HepG2 (cell line): ENCODE data around the gene HYAL1. TPM values are rescaled to one million over a fixed set of nuclear protein-coding genes. Genes with fewer than 3 reads are reported as not detected.

Experiments
- ARNT2 ChIP-seq: sonication (generic); formaldehyde crosslinking; IDR thresholded peaks from 2 replicates; pipeline ENCODE4 v1.8.0; 2022; ENCODE audit warnings: mild to moderate bottlenecking, low read depth, missing genetic modification reagents, moderate library complexity
- NR2F6 ChIP-seq, 2 experiments: IDR thresholded peaks; 2 replicates each; pipeline ENCODE4 v1.6.1; 2016; ENCODE audit warnings: antibody characterized with exemption in 1 of 2, mild to moderate bottlenecking in 1 of 2
- RCOR2 ChIP-seq: IDR thresholded peaks from 2 replicates; pipeline ENCODE4 v1.6.1; 2016; ENCODE audit warnings: missing biosample characterization, missing genetic modification reagents
- TEAD3 ChIP-seq: optimal IDR thresholded peaks from 2 replicates; pipeline ENCODE3; 2016; ENCODE audit warnings: borderline replicate concordance
- TGIF2 ChIP-seq: IDR thresholded peaks from 2 replicates; pipeline ENCODE4 v1.6.1; 2016; ENCODE audit warnings: control low read depth, missing compliant biosample characterization
- U2AF2 ChIP-seq: fragments of 200-400 bp; formaldehyde crosslinking; IDR thresholded peaks from 2 replicates; pipeline ENCODE4 v1.6.1; 2017; ENCODE audit warnings: low read depth, mild to moderate bottlenecking, low read length
- ZNF224 ChIP-seq: sonication (generic); formaldehyde crosslinking; IDR thresholded peaks from 2 replicates; pipeline ENCODE4 v1.5.0; 2020; ENCODE audit warnings: mild to moderate bottlenecking, missing genetic modification reagents
- ZNF256 ChIP-seq: sonication (generic); formaldehyde crosslinking; conservative IDR thresholded peaks from 2 replicates; pipeline ENCODE4 v1.4.0; 2020; ENCODE audit warnings: missing genetic modification reagents
- ZNF350 ChIP-seq: sonication (generic); formaldehyde crosslinking; IDR thresholded peaks from 2 replicates; pipeline ENCODE4 v1.4.0; 2020; ENCODE audit warnings: mild to moderate bottlenecking, low read depth, missing genetic modification reagents, borderline replicate concordance
- ZNF629 ChIP-seq: sonication (generic); formaldehyde crosslinking; conservative IDR thresholded peaks from 2 replicates; pipeline ENCODE4 v1.5.0; 2020; ENCODE audit warnings: missing genetic modification reagents
- ZNF850 ChIP-seq: sonication (generic); formaldehyde crosslinking; conservative IDR thresholded peaks from 2 replicates; pipeline ENCODE4 v1.9.0; 2021; ENCODE audit warnings: mild to moderate bottlenecking, missing genetic modification reagents
- polyA plus RNA-seq, 8 experiments: library from polyadenylated mRNA; depleted of rRNA in 3 of 8; stranded (reverse) in 7 of 8; unstranded in 1 of 8; fragments of >200 nt; fragmentation: Illumina TruSeq in 4 of 8; extraction: Trizol in 4 of 8; gene quantifications; 2 replicates each; pipeline versions ENCODE4 v1.2.1 to v1.2.3, GENCODE V29; 2011 to 2016; ENCODE audit warnings: low read depth in 4 of 8, missing spikeins in 1 of 8, mixed read lengths in 1 of 8; ENCODE audit not compliant: insufficient read depth in 1 of 8
- total RNA-seq, 5 experiments: library from RNA; depleted of rRNA; stranded (reverse); fragments of >200 nt; fragmentation: Illumina TruSeq; extraction: Trizol; gene quantifications; 2 replicates each; pipeline ENCODE4 v1.2.3, GENCODE V29; 2016; ENCODE audit warnings: low read depth in 1 of 5
- TF ChIP-seq, protein P1 (sequence below): sonication (generic); formaldehyde crosslinking; IDR thresholded peaks from 2 replicates; pipeline ENCODE4 v1.5.1; 2020; ENCODE audit warnings: mild to moderate bottlenecking, missing genetic modification reagents
- TF ChIP-seq, protein P2 (sequence below): sonication (generic); formaldehyde crosslinking; IDR thresholded peaks from 2 replicates; pipeline ENCODE4 v1.5.1; 2020; ENCODE audit warnings: missing genetic modification reagents, mild to moderate bottlenecking, borderline replicate concordance
- TF ChIP-seq, protein P3 (sequence below): sonication (generic); formaldehyde crosslinking; IDR thresholded peaks from 2 replicates; pipeline ENCODE4 v1.4.0; 2020; ENCODE audit warnings: mild to moderate bottlenecking, low read depth, missing genetic modification reagents
- TF ChIP-seq, protein P4 (sequence below): sonication (generic); formaldehyde crosslinking; IDR thresholded peaks from 2 replicates; pipeline ENCODE4 v1.4.0; 2020; ENCODE audit warnings: missing genetic modification reagents
- TF ChIP-seq, protein P5 (sequence below): sonication (generic); formaldehyde crosslinking; conservative IDR thresholded peaks from 2 replicates; pipeline ENCODE4 v1.4.0; 2020; ENCODE audit warnings: missing genetic modification reagents
- TF ChIP-seq, protein P6 (sequence below): sonication (generic); formaldehyde crosslinking; IDR thresholded peaks from 2 replicates; pipeline ENCODE4 v1.4.0; 2020; ENCODE audit warnings: mild to moderate bottlenecking, missing genetic modification reagents
- TF ChIP-seq, protein P7 (sequence below): IDR thresholded peaks from 2 replicates; pipeline ENCODE4 v1.6.1; 2016; ENCODE audit warnings: missing biosample characterization, missing genetic modification reagents, low read depth

Gene HYAL1
- total and polyA plus RNA-seq, 2 of the 13 experiments (the other 11 are each of a cell fraction or from before 2014, with no cell fraction given), result 76.5 to 193 TPM

DNA sequence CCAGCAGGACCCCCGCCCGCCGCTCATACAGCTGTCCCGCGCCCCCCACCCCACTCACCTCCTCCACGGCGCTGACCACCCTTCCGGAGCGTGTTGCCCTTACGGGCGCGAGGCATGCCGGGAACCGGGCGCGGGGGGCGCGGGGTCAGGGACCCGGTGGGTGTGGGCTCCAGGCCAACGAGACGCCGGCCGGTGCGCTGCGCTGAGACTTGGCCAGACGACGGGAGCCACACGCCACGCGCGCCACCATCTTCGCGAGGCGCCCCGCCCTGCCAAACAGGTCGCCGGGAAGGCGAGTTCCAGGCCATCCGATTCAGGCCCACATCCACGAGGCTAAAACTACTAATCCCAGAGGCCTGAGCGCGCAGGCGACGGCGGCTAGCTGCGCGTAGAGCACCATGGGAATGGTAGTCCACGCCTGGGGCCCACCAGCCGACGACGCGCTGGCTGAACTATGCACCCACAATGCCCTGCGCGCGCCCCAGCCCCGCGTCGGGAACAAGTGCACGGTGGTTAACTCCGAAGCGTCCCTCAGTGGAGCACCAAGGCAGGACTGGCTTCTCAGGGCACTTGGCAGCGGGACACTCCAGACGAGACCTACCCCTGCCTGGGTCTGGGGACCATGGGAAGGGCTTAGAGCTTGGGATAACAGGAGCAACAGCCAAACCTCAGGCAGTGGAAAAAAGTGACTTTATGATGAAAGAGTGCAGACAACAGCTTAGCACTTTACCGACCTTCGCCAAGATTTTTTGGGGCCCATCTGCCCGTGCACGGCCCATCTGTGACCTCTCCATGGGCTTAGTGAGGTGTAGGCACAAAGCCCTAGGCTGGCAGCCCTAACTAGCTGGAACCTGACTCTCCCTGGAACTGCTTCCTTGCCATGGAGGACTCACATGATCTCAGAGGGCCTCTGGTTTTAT lies 11.0 kb downstream of the HYAL1 start, which contains the start of gene IFRD2 (continued):
- TF ChIP-seq ZNF224 (CRISPR knock-in tag), result peak; percentile 29; the same call in 1 of the 2 replicates
- no peak for TF ChIP-seq U2AF2
- TF ChIP-seq NR2F6 (IDR thresholded peaks at IDR 0.05), result no peak
- TF ChIP-seq NR2F6 (CRISPR knock-in tag; IDR thresholded peaks at IDR 0.05), result peak; percentile 54
- TF ChIP-seq, protein P1, sequence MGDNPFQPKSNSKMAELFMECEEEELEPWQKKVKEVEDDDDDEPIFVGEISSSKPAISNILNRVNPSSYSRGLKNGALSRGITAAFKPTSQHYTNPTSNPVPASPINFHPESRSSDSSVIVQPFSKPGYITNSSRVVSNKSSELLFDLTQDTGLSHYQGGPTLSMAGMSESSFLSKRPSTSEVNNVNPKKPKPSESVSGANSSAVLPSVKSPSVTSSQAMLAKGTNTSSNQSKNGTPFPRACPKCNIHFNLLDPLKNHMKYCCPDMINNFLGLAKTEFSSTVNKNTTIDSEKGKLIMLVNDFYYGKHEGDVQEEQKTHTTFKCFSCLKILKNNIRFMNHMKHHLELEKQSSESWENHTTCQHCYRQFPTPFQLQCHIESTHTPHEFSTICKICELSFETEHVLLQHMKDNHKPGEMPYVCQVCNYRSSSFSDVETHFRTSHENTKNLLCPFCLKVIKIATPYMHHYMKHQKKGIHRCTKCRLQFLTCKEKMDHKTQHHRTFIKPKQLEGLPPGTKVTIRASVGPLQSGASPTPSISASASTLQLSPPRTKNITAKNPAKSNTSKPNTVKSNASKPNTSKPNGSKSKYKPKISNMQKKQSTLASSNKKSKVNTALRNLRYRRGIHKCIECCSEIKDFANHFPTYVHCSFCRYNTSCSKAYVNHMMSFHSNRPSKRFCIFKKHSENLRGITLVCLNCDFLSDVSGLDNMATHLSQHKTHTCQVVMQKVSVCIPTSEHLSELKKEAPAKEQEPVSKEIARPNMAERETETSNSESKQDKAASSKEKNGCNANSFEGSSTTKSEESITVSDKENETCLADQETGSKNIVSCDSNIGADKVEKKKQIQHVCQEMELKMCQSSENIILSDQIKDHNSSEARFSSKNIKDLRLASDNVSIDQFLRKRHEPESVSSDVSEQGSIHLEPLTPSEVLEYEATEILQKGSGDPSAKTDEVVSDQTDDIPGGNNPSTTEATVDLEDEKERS, result no peak; the same call in 1 of the 2 replicates
- no peak for TF ChIP-seq ZNF256
- TF ChIP-seq, protein P2, sequence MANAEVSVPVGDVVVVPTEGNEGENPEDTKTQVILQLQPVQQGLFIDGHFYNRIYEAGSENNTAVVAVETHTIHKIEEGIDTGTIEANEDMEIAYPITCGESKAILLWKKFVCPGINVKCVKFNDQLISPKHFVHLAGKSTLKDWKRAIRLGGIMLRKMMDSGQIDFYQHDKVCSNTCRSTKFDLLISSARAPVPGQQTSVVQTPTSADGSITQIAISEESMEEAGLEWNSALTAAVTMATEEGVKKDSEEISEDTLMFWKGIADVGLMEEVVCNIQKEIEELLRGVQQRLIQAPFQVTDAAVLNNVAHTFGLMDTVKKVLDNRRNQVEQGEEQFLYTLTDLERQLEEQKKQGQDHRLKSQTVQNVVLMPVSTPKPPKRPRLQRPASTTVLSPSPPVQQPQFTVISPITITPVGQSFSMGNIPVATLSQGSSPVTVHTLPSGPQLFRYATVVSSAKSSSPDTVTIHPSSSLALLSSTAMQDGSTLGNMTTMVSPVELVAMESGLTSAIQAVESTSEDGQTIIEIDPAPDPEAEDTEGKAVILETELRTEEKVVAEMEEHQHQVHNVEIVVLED, result peak; percentile 99
- TF ChIP-seq ZNF350, result peak; percentile 74; the same call in 1 of the 2 replicates
- TF ChIP-seq, protein P3, sequence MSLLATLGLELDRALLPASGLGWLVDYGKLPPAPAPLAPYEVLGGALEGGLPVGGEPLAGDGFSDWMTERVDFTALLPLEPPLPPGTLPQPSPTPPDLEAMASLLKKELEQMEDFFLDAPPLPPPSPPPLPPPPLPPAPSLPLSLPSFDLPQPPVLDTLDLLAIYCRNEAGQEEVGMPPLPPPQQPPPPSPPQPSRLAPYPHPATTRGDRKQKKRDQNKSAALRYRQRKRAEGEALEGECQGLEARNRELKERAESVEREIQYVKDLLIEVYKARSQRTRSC (CRISPR knock-in tag), result no peak
- TF ChIP-seq TEAD3 (CRISPR knock-in tag), result peak; percentile 67
- TF ChIP-seq, protein P4, sequence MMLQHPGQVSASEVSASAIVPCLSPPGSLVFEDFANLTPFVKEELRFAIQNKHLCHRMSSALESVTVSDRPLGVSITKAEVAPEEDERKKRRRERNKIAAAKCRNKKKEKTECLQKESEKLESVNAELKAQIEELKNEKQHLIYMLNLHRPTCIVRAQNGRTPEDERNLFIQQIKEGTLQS (CRISPR knock-in tag), result no peak
- TF ChIP-seq RCOR2, result no peak
- TF ChIP-seq, protein P5, sequence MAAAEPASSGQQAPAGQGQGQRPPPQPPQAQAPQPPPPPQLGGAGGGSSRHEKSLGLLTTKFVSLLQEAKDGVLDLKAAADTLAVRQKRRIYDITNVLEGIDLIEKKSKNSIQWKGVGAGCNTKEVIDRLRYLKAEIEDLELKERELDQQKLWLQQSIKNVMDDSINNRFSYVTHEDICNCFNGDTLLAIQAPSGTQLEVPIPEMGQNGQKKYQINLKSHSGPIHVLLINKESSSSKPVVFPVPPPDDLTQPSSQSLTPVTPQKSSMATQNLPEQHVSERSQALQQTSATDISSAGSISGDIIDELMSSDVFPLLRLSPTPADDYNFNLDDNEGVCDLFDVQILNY (CRISPR knock-in tag), result peak; percentile 62; the same call in 1 of the 2 replicates
- no peak for TF ChIP-seq ZNF629 (CRISPR knock-in tag)
- TF ChIP-seq, protein P6, sequence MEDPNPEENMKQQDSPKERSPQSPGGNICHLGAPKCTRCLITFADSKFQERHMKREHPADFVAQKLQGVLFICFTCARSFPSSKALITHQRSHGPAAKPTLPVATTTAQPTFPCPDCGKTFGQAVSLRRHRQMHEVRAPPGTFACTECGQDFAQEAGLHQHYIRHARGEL (CRISPR knock-in tag), result 0 out of 2 replicates have a peak, but pooled peaks have one; percentile 77
- no peak for TF ChIP-seq ZNF850 (CRISPR knock-in tag)
- TF ChIP-seq ARNT2 (CRISPR knock-in tag), result peak; percentile 60; the same call in 1 of the 2 replicates
- peak; percentile 75; the same call in 1 of the 2 replicates for TF ChIP-seq TGIF2 (CRISPR knock-in tag)
- TF ChIP-seq, protein P7, sequence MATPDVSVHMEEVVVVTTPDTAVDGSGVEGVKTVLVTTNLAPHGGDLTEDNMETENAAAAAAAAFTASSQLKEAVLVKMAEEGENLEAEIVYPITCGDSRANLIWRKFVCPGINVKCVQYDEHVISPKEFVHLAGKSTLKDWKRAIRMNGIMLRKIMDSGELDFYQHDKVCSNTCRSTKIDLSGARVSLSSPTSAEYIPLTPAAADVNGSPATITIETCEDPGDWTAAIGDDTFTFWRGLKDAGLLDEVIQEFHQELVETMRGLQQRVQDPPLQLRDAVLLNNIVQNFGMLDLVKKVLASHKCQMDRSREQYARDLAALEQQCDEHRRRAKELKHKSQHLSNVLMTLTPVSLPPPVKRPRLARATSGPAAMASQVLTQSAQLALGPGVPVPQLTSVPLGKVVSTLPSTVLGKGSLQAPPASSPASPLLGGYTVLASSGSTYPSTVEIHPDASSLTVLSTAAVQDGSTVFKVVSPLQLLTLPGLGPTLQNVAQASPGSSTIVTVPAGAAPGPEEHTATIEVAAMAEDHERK (CRISPR knock-in tag), result peak; percentile 93
